SJCRH30 (cell line): ENCODE data around the gene SCNN1A. TPM values are rescaled to one million over a fixed set of nuclear protein-coding genes. Genes with fewer than 3 reads are reported as not detected.

Experiments
- DNase-seq, 2 experiments: peaks; one replicate each; pipeline ENCODE4 v3.0.0-alpha.2; 2015 to 2020
- H3K27ac ChIP-seq: fragments of 250-450 bp; sonication (Bioruptor Pico); 2 replicates; pipeline ENCODE4 v1.5.1; 2020; ENCODE audit warnings: mild to moderate bottlenecking, moderate library complexity
- H3K27me3 ChIP-seq: fragments of 250-450 bp; sonication (Bioruptor Pico); 2 replicates; pipeline ENCODE4 v1.5.1; 2020; ENCODE audit warnings: mild to moderate bottlenecking, moderate library complexity
- H3K36me3 ChIP-seq: fragments of 250-450 bp; sonication (Bioruptor Pico); 2 replicates; pipeline ENCODE4 v1.5.1; 2020; ENCODE audit warnings: mild to moderate bottlenecking, moderate library complexity
- H3K4me1 ChIP-seq: fragments of 250-450 bp; sonication (Bioruptor Pico); 2 replicates; pipeline ENCODE4 v1.5.1; 2020; ENCODE audit warnings: mild to moderate bottlenecking, moderate library complexity
- H3K4me3 ChIP-seq: fragments of 250-450 bp; sonication (Bioruptor Pico); 2 replicates; pipeline ENCODE4 v1.5.1; 2020; ENCODE audit warnings: mild to moderate bottlenecking, moderate library complexity
- H3K9me3 ChIP-seq: fragments of 250-450 bp; sonication (Bioruptor Pico); replicated peaks from 2 replicates; pipeline ENCODE4 v1.5.1; 2020; ENCODE audit warnings: mild to moderate bottlenecking, moderate library complexity
- total RNA-seq: library from RNA; depleted of rRNA; stranded (reverse); fragments of >200 nt; shearing (Covaris generic); gene quantifications from 2 replicates; pipeline ENCODE4 v1.2.3, GENCODE V29; 2014

Gene SCNN1A
- total RNA-seq, 1 experiment from 2014 or later = not detected

DNA sequence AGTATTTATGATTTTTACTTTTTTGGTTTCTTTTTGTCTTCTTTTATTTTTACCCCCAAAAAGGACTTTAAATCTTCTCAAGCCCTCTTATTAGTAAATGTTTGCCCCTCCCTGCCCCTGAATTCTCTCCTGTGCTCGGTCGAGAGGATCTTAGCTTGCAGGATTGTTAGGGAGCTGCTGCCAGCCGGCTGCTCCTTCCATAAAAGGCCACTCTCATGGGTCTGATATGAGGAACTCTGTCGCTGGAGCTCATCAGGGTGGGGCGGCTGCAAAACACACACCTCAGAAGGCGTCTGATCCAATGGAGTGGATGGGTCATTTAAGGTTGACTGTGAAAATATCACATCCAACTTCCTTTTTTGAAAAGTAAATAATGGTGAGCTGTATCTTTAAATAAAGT, 17.1 kb upstream of the SCNN1A start:
- H3K36me3 ChIP-seq = no peaks in the 10 kb centered on the region
- H3K4me1 ChIP-seq = no peaks in the 10 kb centered on the region
- DNase-seq = no peak
- no peak overlapping the region for H3K27ac ChIP-seq
- H3K27me3 ChIP-seq = no peaks in the 10 kb centered on the region
- H3K9me3 ChIP-seq = no peaks in the 10 kb centered on the region
- no peak overlapping the region for H3K4me3 ChIP-seq

DNA sequence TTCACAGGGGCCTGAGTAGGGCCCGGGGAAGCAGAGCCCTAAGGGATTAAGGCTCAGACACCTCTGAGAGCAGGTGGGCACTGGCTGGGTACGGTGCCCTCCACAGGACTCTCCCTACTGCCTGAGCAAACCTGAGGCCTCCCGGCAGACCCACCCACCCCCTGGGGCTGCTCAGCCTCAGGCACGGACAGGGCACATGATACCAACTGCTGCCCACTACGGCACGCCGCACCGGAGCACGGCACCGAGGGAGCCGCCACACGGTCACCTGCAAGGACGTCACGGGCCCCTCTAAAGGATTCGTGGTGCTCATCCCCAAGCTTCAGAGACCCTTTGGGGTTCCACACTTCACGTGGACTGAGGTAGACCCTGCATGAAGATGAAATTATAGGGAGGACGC, 15.7 kb upstream of the SCNN1A start:
- no peak overlapping the region for H3K4me3 ChIP-seq
- no peak for DNase-seq
- no peaks in the 10 kb centered on the region for H3K9me3 ChIP-seq
- no peak overlapping the region for H3K27ac ChIP-seq
- peaks cover 3% of the 10 kb centered on the region; the same call in 1 of the 2 replicates for H3K36me3 ChIP-seq
- H3K4me1 ChIP-seq = no peaks in the 10 kb centered on the region
- H3K27me3 ChIP-seq = no peaks in the 10 kb centered on the region

DNA sequence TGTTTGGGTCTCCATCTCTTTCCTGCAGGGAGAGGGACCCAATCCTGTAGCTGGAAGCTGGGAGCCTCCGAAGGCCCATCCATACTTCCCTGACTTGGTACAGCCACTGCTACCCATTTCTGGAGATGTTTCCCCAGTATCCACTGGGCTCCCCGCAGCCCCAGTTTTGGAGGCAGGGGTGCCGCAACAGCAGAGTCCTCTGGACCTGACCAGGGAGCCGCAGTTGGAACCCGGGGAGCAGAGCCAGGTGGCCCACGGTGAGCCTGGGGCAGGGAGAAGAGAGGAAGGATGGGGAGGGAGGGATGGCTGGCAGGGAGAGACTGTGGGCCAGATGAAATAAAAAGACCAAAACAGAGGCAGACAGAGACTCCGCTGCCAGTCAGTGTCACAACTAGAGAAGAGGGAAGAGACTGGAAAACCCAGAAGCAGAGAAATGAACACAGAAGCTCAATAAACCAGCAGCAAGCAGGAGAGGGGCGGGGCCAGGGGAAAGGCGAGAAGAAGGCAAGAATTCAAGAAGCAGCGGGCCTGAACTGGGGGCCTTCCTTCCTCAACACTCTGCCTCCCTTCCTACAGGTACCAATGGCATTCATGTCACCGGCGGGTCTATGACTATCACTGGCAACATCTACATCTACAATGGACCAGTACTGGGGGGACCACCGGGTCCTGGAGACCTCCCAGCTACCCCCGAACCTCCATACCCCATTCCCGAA, 14.9 kb upstream of the SCNN1A start:
- Histone ChIP-seq H3K4me1 (no peaks in the 10 kb centered on the region), H3K36me3 (peaks cover 3% of the 10 kb centered on the region; the same call in 1 of the 2 replicates), H3K9me3 (no peaks in the 10 kb centered on the region), H3K27ac (no peak overlapping the region), H3K4me3 (no peak overlapping the region), H3K27me3 (no peaks in the 10 kb centered on the region)
- no peak for DNase-seq

GRCh38 chr12:6387541-6387940, 12.2 kb upstream of the SCNN1A start:
- H3K9me3 ChIP-seq = no peaks in the 10 kb centered on the region
- no peaks in the 10 kb centered on the region for H3K27me3 ChIP-seq
- H3K4me3 ChIP-seq = no peak overlapping the region
- no peak overlapping the region for H3K27ac ChIP-seq
- H3K4me1 ChIP-seq = no peaks in the 10 kb centered on the region
- no peak for DNase-seq
- peaks cover 3% of the 10 kb centered on the region; the same call in 1 of the 2 replicates for H3K36me3 ChIP-seq

DNA sequence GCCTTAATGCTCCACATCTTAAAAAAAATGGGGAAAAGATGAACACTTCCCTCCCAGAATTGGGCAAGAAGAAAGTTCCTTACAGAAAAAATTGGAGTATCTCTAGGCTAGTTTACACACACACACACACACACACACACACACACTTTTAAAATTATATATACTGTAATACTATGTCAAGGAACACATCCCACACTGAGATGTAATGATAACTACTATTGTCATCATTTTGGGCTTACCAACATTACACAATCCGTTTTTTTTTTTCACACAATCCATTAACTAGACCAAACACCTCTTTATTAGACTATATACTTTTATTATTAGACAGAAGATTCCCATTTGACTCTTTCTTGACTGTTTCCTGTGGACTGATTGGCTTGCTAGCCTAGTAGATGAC, 11.1 kb upstream of the SCNN1A start:
- no peaks in the 10 kb centered on the region for H3K9me3 ChIP-seq
- no peak overlapping the region for H3K27ac ChIP-seq
- peaks cover 3% of the 10 kb centered on the region; the same call in 1 of the 2 replicates for H3K36me3 ChIP-seq
- no peak overlapping the region for H3K4me3 ChIP-seq
- DNase-seq = no peak
- H3K4me1 ChIP-seq = no peaks in the 10 kb centered on the region
- no peaks in the 10 kb centered on the region for H3K27me3 ChIP-seq

DNA sequence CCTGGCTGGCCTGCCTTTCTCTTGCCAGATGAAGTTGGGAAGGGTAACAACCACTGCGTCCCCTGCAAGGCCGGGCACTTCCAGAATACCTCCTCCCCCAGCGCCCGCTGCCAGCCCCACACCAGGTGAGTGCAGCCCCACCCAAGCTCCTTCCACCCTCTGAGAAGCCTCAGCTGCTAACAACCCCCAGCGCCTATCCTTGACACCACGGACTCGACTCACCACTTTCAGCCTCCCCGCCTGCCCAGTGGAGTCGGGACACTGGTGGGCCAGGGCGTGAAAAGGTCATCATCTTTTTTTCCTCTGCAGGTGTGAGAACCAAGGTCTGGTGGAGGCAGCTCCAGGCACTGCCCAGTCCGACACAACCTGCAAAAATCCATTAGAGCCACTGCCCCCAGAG, 10.7 kb upstream of the SCNN1A start:
- Histone ChIP-seq H3K27ac (no peak overlapping the region), H3K27me3 (no peaks in the 10 kb centered on the region; the same call in 1 of the 2 replicates), H3K36me3 (peaks cover 3% of the 10 kb centered on the region; the same call in 1 of the 2 replicates), H3K4me3 (no peak overlapping the region), H3K9me3 (no peaks in the 10 kb centered on the region), H3K4me1 (no peaks in the 10 kb centered on the region)
- DNase-seq = no peak

DNA sequence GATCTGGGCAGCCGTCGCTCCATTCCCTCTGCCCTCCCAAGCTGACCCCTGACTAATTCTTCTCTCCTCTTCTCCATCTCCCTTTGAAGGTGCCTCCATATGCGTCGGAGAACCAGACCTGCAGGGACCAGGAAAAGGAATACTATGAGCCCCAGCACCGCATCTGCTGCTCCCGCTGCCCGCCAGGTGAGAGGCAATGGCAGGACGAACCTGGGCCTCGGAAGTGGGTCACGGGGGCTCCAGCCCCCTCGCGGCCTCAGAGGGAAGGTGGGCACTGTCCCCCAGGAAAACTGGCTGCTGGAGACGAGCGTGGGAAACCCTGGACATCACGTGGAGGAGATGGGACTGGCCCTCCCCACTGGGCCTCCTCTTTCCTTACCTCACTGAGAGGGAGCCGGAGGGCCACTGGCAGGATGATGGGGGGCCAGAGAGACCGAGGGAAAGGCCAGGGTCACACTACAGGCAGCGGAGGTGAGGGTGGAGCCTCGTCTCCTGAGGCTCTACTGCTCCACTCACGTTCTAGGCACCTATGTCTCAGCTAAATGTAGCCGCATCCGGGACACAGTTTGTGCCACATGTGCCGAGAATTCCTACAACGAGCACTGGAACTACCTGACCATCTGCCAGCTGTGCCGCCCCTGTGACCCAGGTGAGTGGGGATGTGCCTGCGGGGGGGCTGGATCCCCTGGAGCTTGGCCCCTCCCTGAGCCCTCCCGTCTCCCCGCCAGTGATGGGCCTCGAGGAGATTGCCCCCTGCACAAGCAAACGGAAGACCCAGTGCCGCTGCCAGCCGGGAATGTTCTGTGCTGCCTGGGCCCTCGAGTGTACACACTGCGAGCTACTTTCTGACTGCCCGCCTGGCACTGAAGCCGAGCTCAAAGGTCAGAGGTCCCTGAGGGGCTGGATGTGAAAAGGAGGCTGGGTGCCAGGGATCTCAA, 9.4 kb upstream of the SCNN1A start:
- H3K27me3 ChIP-seq = no peaks in the 10 kb centered on the region; the same call in 1 of the 2 replicates
- peak overlapping the region; percentile 76 for H3K27ac ChIP-seq
- H3K9me3 ChIP-seq = no peaks in the 10 kb centered on the region
- peak overlapping the region; percentile 66 for H3K4me3 ChIP-seq
- H3K36me3 ChIP-seq = peaks cover 3% of the 10 kb centered on the region; the same call in 1 of the 2 replicates
- no peak for DNase-seq
- H3K4me1 ChIP-seq = no peaks in the 10 kb centered on the region

DNA sequence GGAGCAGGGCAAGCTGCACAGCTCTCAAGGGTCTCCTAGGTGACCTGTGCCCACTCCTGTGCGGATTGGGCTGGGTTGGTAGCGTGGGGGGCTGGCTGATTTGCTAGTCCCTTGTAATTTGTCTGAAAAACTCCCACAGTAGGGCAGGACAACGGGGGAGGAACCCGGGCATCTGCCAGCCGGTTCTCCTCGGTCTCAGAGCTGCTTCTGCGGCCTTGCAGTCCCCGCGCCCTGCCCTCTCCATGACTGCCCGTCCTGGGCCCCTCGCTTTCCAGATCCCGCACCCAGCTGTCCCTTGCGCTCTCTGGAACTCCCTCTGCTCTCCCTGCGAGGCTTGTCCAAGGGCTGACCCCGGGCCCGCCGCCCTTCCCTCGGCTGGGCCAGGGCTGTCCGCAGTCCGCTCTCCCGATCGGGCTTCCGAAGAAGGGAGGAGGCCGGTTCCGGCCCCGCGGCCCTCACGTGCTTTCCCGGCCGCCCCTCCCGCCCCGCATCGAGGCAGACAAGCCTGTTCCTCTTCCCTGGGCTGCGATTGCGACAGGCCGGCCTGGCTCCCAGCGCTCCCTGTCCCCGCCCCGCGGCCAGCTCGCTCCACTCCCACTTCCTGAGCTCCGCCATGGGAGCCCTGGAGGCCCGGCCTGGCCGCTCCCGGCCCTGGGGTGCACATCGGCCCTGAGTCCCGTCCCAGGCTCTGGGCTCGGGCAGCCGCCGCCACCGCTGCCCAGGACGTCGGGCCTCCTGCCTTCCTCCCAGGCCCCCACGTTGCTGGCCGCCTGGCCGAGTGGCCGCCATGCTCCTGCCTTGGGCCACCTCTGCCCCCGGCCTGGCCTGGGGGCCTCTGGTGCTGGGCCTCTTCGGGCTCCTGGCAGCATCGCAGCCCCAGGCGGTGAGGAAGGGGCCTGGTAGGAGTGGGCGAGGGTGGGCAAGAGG, 8.5 kb upstream of the SCNN1A start, which contains the start of gene LTBR:
Gene LTBR (plus strand): TSS at position 591 of the 927 bp plus-strand sequence. CDS start 197 bp downstream, at position 788.
- DNase-seq = peak; percentile 80 to 82
- Histone ChIP-seq H3K27ac (peak within 1 kb of the TSS; percentile 76), H3K36me3 (peaks cover 3% of the 10 kb centered on the region; the same call in 1 of the 2 replicates), H3K4me1 (no peaks in the 10 kb centered on the region), H3K27me3 (no peaks in the 10 kb centered on the region; the same call in 1 of the 2 replicates), H3K4me3 (peak within 1 kb of the TSS; percentile 66), H3K9me3 (no peaks in the 10 kb centered on the region)

DNA sequence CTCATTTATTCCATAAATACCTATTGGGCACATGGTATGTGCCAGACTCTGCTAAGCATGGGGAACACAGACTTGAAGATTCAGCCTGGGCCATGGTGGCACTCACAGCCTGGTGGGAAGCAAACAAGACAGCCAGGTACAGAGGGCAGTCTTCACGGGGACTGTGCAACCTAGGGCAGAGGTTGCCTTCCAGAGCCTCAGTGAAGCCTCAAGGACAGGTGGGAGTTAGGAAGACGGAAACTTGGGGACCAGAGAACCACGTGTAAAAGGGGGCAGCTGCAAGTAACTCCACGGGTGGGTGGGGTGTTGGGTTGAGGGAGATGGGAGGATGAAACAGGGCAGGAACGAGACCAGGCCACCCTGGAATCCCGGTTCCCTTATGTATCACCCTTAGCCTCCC, 7.6 kb upstream of the SCNN1A start:
- no peak for DNase-seq
- no peaks in the 10 kb centered on the region for H3K4me1 ChIP-seq
- peaks cover 3% of the 10 kb centered on the region; the same call in 1 of the 2 replicates for H3K36me3 ChIP-seq
- no peaks in the 10 kb centered on the region for H3K9me3 ChIP-seq
- no peaks in the 10 kb centered on the region; the same call in 1 of the 2 replicates for H3K27me3 ChIP-seq
- H3K27ac ChIP-seq = no peak overlapping the region
- no peak overlapping the region for H3K4me3 ChIP-seq

GRCh38 chr12:6382371-6382770, 7.0 kb upstream of the SCNN1A start:
- H3K27me3 ChIP-seq = no peaks in the 10 kb centered on the region; the same call in 1 of the 2 replicates
- H3K9me3 ChIP-seq = no peaks in the 10 kb centered on the region
- H3K4me3 ChIP-seq = no peak overlapping the region
- H3K36me3 ChIP-seq = peaks cover 3% of the 10 kb centered on the region; the same call in 1 of the 2 replicates
- no peak for DNase-seq
- H3K27ac ChIP-seq = no peak overlapping the region
- H3K4me1 ChIP-seq = no peaks in the 10 kb centered on the region

GRCh38 chr12:6380141-6381121, 5.1 kb upstream of the SCNN1A start:
- no peaks in the 10 kb centered on the region for H3K36me3 ChIP-seq
- H3K4me3 ChIP-seq = no peak overlapping the region
- no peaks in the 10 kb centered on the region; the same call in 1 of the 2 replicates for H3K27me3 ChIP-seq
- H3K27ac ChIP-seq = no peak overlapping the region
- DNase-seq = no peak
- peaks cover 14% of the 10 kb centered on the region for H3K4me1 ChIP-seq
- H3K9me3 ChIP-seq = no peaks in the 10 kb centered on the region

- no peaks in the 10 kb centered on the region for H3K36me3 ChIP-seq
- DNase-seq = no peak
- no peak overlapping the region for H3K4me3 ChIP-seq
- H3K27me3 ChIP-seq = no peaks in the 10 kb centered on the region; the same call in 1 of the 2 replicates
- no peaks in the 10 kb centered on the region for H3K9me3 ChIP-seq
- peaks cover 14% of the 10 kb centered on the region for H3K4me1 ChIP-seq
- no peak overlapping the region for H3K27ac ChIP-seq
Measured at GRCh38 chr12:6378709-6379472, 3.5 kb upstream of the SCNN1A start.

DNA sequence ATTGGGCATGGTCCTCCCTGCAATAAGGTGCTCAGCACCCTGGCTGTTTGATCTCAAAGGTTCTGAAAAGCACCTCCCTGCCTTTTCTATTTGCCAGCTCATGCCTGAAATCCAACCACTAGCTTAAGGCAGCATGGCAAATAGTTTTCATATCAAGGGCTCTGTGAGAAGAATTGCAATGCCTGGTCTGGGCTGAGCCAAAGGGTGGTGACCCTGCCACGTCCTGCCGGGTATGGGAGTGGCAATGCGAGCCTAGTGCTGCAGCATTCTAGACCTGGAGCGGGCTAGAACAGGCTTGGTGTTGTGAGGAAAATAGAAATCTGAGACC, 2.3 kb upstream of the SCNN1A start:
- no peaks in the 10 kb centered on the region for H3K9me3 ChIP-seq
- H3K36me3 ChIP-seq = no peaks in the 10 kb centered on the region
- no peak for DNase-seq
- H3K27ac ChIP-seq = no peak overlapping the region
- no peaks in the 10 kb centered on the region; the same call in 1 of the 2 replicates for H3K27me3 ChIP-seq
- no peak overlapping the region for H3K4me3 ChIP-seq
- H3K4me1 ChIP-seq = peaks cover 19% of the 10 kb centered on the region
